Fibroblast of lung (primary cell): ENCODE measurements around the gene URI1. TPM values are rescaled to one million over a fixed set of nuclear protein-coding genes. Genes with fewer than 3 reads are reported as not detected.
A peak's percentile ranks its signal among the peaks of the same experiment; 100 is the strongest.

ENCODE experiments used
- DNase-seq, 2 donors: peaks; one replicate each; pipeline versions ENCODE4 v3.0.0 to v3.0.0-alpha.2; 2010; ENCODE audit warnings: low read depth in 2 of 2
- H2AFZ ChIP-seq: 2 replicates; pipeline ENCODE4 v1.5.1; 2012; ENCODE audit warnings: low read length, control low read depth, inconsistent platforms
- H3K27ac ChIP-seq: 2 replicates; pipeline ENCODE4 v1.5.1; 2011; ENCODE audit warnings: low read length, control low read depth; ENCODE audit not compliant: insufficient read depth
- H3K27me3 ChIP-seq: 2 replicates; pipeline ENCODE4 v1.5.1; 2011; ENCODE audit warnings: mild to moderate bottlenecking, low read length; ENCODE audit not compliant: control insufficient read depth, insufficient read depth
- H3K36me3 ChIP-seq: 2 replicates; pipeline ENCODE4 v1.5.1; 2011; ENCODE audit warnings: low read length; ENCODE audit not compliant: control insufficient read depth, insufficient read depth
- H3K4me1 ChIP-seq: 2 replicates; pipeline ENCODE4 v1.5.1; 2011; ENCODE audit warnings: low read length; ENCODE audit not compliant: control insufficient read depth, insufficient read depth; ENCODE audit errors: extremely low read depth
- H3K4me2 ChIP-seq: 2 replicates; pipeline ENCODE4 v1.5.1; 2011; ENCODE audit warnings: low read length, control low read depth; ENCODE audit not compliant: insufficient read depth; ENCODE audit errors: extremely low read depth
- H3K4me3 ChIP-seq, 4 experiments: fragments of 200-600 bp in 1 of 4; sonication (generic) in 1 of 4; replicated peaks in 1 of 4; 2 replicates each; pipeline ENCODE4 v1.5.1; 2011 to 2016; ENCODE audit warnings: low read length in 4 of 4, low read depth in 3 of 4, mild to moderate bottlenecking in 3 of 4, control low read depth in 2 of 4, inconsistent platforms in 1 of 4, mixed read lengths in 1 of 4; ENCODE audit not compliant: insufficient read depth in 1 of 4; ENCODE audit errors: control extremely low read depth in 1 of 4
- H3K79me2 ChIP-seq: 2 replicates; pipeline ENCODE4 v1.5.1; 2012; ENCODE audit warnings: mild to moderate bottlenecking, low read length, inconsistent platforms; ENCODE audit not compliant: control insufficient read depth, insufficient read depth
- H3K9ac ChIP-seq: 2 replicates; pipeline ENCODE4 v1.5.1; 2011; ENCODE audit warnings: mild to moderate bottlenecking, low read length, control low read depth; ENCODE audit not compliant: insufficient read depth
- H3K9me3 ChIP-seq: 2 replicates; pipeline ENCODE4 v1.5.1; 2012; ENCODE audit warnings: low read depth, low read length; ENCODE audit not compliant: control insufficient read depth, insufficient read depth
- H4K20me1 ChIP-seq: 2 replicates; pipeline ENCODE4 v1.5.1; 2011; ENCODE audit warnings: low read length; ENCODE audit not compliant: control insufficient read depth, insufficient read depth; ENCODE audit errors: extremely low read depth
- CTCF ChIP-seq, 2 donors: IDR thresholded peaks in 1 of 2; conservative IDR thresholded peaks in 1 of 2; 1 replicate in 1 of 2; 2 replicates in 1 of 2; pipeline ENCODE4 v1.5.1; 2011 to 2012; ENCODE audit warnings: low read length in 2 of 2, control low read depth in 1 of 2, inconsistent platforms in 1 of 2, low read depth in 1 of 2, mild to moderate bottlenecking in 1 of 2
- EZH2 ChIP-seq: IDR thresholded peaks from 2 replicates; pipeline ENCODE4 v1.5.1; 2012; ENCODE audit warnings: low read length, control low read depth, mild to moderate bottlenecking; ENCODE audit errors: missing control alignments
- polyA plus RNA-seq, 2 donors: library from polyadenylated mRNA; depleted of rRNA in 1 of 2; stranded (reverse) in 1 of 2; unstranded in 1 of 2; fragments of >200 nt; gene quantifications; 2 replicates each; pipeline ENCODE4 v1.2.1, GENCODE V29; 2011 to 2012; ENCODE audit warnings: missing spikeins in 1 of 2
- total RNA-seq: library from RNA; depleted of rRNA; stranded (reverse); fragments of >200 nt; gene quantifications from 2 replicates; pipeline ENCODE4 v1.2.1, GENCODE V29; 2014

URI1 gene
- total and polyA plus RNA-seq, 2 donors (not counting 1 experiment from before 2014, with no cell fraction given): 62.6 to 77.4 TPM

DNA sequence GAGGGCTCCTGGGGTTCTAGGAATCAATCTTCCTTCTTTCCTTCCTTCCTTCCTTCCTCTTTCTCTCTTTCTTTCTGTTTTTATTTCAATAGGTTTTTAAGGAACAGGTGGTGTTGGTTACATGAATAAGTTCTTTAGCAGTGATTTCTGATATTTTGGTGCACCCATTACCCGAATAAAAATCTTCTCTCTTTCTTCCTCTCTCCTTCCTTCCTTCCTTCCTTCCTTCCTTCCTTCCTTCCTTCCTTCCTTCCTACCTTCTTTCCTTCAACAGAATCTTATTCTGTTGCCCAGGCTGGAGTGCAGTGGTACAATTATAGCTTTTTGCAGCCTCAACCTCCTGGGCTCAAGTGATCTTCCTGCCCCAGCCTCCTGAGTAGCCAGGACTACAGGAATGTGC is 16.0 kb upstream of the URI1 start:
- no peaks in the 10 kb centered on the region for H3K27me3 ChIP-seq
- no peak overlapping the region for H2AFZ ChIP-seq
- H3K4me3 ChIP-seq: no peak overlapping the region
- no peaks in the 10 kb centered on the region for H3K9me3 ChIP-seq
- TF ChIP-seq EZH2 (no peak), CTCF (conservative IDR thresholded peaks at IDR 0.05 in 1 of 2, IDR thresholded peaks at IDR 0.05 in 1 of 2; ENCODE audit: low read depth in 1 of 2, low read length in 2 of 2) (no peak)
- H3K4me2 ChIP-seq: no peak overlapping the region
- H4K20me1 ChIP-seq: no peaks in the 10 kb centered on the region
- no peaks in the 10 kb centered on the region for H3K4me1 ChIP-seq
- H3K9ac ChIP-seq: no peak overlapping the region
- H3K27ac ChIP-seq: no peak overlapping the region
- no peaks in the 10 kb centered on the region for H3K79me2 ChIP-seq
- no peak for DNase-seq
- no peaks in the 10 kb centered on the region for H3K36me3 ChIP-seq

DNA sequence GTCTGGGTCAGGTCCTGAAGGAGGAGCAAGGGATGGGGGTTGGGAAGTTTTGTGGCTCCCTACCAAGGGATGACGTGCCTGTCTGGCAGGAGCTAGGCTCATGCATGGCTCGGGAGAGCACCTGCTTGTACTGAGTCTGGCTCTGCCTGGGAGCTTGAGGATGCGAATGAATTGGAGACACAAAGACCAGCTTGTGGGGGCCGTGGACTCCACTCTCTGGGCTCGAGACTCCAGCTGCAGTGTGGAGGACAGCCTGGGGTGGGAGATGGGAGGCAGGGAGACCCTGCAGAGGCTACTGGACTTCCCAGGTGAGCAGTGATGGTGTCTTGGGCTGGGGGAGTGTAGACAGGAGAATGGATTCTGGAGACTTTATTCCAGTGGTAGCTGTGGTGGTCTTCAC is 15.2 kb upstream of the URI1 start:
- H2AFZ ChIP-seq: no peak overlapping the region
- DNase-seq: no peak

DNA sequence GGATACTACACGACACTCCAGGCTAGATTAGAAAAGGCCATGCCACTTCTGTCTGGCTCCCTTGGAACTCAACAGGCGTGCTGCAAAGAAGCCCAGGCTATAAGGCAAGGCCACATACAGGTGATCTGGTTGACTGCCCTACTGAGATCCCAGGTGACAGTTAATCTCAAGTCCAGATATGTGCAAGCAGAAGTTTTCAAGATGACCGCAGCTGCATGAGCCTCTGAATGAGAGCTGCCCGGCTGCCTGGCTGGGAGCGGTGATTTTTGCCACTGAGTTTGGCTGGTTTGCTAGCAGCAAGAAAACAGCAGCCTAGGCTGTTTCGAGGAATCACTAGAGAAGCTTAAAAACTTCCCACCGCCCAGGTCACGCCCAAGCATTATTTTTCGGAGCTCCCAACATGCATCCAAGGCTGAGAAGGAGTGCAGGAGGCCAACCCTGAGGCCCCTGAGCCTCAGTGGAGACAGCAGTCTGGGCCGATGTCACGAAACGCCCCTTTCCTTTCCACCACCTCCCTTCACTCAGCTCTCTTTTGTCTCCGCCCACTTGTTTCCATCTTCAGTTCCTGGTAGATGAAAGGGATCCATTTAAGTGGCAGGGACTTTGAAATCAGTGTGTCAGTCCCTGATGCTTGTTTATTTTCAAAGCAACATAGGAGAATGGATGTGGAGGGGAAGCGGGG is 14.0 kb upstream of the URI1 start:
- no peaks in the 10 kb centered on the region for H3K9me3 ChIP-seq
- TF ChIP-seq EZH2 (no peak), CTCF (conservative IDR thresholded peaks at IDR 0.05 in 1 of 2, IDR thresholded peaks at IDR 0.05 in 1 of 2; ENCODE audit: low read depth in 1 of 2, low read length in 2 of 2) (no peak)
- no peak overlapping the region for H3K9ac ChIP-seq
- H3K4me3 ChIP-seq: peak overlapping the region in 1 of 4 experiments; percentile 30
- H3K79me2 ChIP-seq: no peaks in the 10 kb centered on the region
- H3K36me3 ChIP-seq: no peaks in the 10 kb centered on the region
- DNase-seq: no peak
- peak overlapping the region; percentile 25 for H3K4me2 ChIP-seq
- H3K27ac ChIP-seq: no peak overlapping the region
- no peaks in the 10 kb centered on the region for H3K27me3 ChIP-seq
- H3K4me1 ChIP-seq: no peaks in the 10 kb centered on the region
- H4K20me1 ChIP-seq: no peaks in the 10 kb centered on the region
- peak overlapping the region; percentile 49 for H2AFZ ChIP-seq

More for the DNA sequence above, 15.2 kb upstream of the URI1 start:
- Histone ChIP-seq H3K9me3 (no peaks in the 10 kb centered on the region), H3K4me2 (no peak overlapping the region), H3K27me3 (no peaks in the 10 kb centered on the region), H3K9ac (no peak overlapping the region), H4K20me1 (no peaks in the 10 kb centered on the region), H3K36me3 (no peaks in the 10 kb centered on the region), H3K4me1 (no peaks in the 10 kb centered on the region), H3K79me2 (no peaks in the 10 kb centered on the region), H3K27ac (no peak overlapping the region), H3K4me3 (no peak overlapping the region)
- TF ChIP-seq EZH2: no peak
- TF ChIP-seq CTCF (conservative IDR thresholded peaks at IDR 0.05 in 1 of 2, IDR thresholded peaks at IDR 0.05 in 1 of 2; ENCODE audit: low read depth in 1 of 2, low read length in 2 of 2): no peak
